ENCODE data around the gene PKNOX2.

DNA sequence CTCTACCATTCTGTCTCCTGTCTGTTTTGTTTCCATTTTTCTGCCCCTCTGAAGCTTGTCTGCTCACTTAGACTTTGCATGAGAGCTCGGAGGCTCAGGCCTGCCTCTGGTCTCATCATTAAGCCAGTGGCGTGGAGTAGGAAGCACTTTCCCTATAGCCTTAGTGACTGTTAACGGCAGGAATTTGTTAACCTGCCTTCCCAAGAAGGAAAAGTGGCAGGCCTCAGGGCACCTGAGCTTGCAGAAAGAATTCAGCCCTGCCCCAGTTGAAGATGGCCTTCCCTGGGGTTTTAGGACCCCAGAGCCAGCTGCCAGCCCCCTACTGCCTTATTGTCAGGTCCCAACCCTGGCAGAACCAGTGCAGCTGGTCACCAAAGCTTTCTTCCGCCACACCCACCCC is 93.2 kb downstream of the PKNOX2 start:
- no peak for TF ChIP-seq POLR2A (IDR thresholded peaks at IDR 0.05)
- TF ChIP-seq, protein P1, sequence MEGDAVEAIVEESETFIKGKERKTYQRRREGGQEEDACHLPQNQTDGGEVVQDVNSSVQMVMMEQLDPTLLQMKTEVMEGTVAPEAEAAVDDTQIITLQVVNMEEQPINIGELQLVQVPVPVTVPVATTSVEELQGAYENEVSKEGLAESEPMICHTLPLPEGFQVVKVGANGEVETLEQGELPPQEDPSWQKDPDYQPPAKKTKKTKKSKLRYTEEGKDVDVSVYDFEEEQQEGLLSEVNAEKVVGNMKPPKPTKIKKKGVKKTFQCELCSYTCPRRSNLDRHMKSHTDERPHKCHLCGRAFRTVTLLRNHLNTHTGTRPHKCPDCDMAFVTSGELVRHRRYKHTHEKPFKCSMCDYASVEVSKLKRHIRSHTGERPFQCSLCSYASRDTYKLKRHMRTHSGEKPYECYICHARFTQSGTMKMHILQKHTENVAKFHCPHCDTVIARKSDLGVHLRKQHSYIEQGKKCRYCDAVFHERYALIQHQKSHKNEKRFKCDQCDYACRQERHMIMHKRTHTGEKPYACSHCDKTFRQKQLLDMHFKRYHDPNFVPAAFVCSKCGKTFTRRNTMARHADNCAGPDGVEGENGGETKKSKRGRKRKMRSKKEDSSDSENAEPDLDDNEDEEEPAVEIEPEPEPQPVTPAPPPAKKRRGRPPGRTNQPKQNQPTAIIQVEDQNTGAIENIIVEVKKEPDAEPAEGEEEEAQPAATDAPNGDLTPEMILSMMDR (IDR thresholded peaks at IDR 0.05): no peak

Measured in vagina (tissue), 2 donors.